Transverse colon (tissue), 3 donors: ENCODE data around the gene WASHC2C.

Source experiments
- CTCF ChIP-seq, 5 experiments: fragments of 200-600 bp in 3 of 5; fragments of 450-650 bp in 2 of 5; sonication (generic) in 3 of 5; IDR thresholded peaks; 1 replicate in 2 of 5; 2 replicates in 3 of 5; pipeline ENCODE4 v1.5.1; 2016 to 2017; ENCODE audit warnings: antibody characterized with exemption in 5 of 5, inconsistent platforms in 3 of 5, mild to moderate bottlenecking in 2 of 5, moderate library complexity in 1 of 5
- POLR2A ChIP-seq: fragments of 450-650 bp; IDR thresholded peaks from one replicate; pipeline ENCODE4 v1.6.1; 2016; ENCODE audit warnings: antibody characterized with exemption, mild to moderate bottlenecking, moderate library complexity

- no peak for TF ChIP-seq CTCF (IDR thresholded peaks at IDR 0.05)
- TF ChIP-seq POLR2A: no peak
These were observed 90.2 kb downstream of the WASHC2C start for GRCh38 chr10:45817130-45817859.
